IMR-90 (cell line): Measurements from ENCODE around the gene RHOT1. TPM values are rescaled to one million over a fixed set of nuclear protein-coding genes. Genes with fewer than 3 reads are reported as not detected.
A peak's percentile ranks its signal among the peaks of the same experiment; 100 is the strongest.

ENCODE experiments used
- ATAC-seq: fragments of 200-7000 bp; cut with Tn5 transposase; 2 replicates; pipeline ENCODE4 v1.9.1; 2020; ENCODE audit warnings: low read depth, mild to moderate bottlenecking, moderate library complexity
- BruUV-seq: library from RNA; stranded (reverse); fragments of 400-500 nt; replicated peaks from 2 replicates; lab custom pipeline; 2021; lab: Mats Ljungman, UMichigan
- CTCF ChIA-PET: fragments of 300-600 bp; formaldehyde crosslinking; extraction: SDS; loops from one replicate; lab custom pipeline; 2021; ENCODE audit warnings: antibody characterized with exemption; lab: Yijun Ruan, JAX
- POLR2A ChIA-PET: fragments of 300-600 bp; sonication (Branson Sonifier 250); formaldehyde crosslinking; loops from one replicate; lab custom pipeline; 2022; ENCODE audit warnings: antibody characterized with exemption; ENCODE audit not compliant: unreplicated experiment; lab: Charles Lee
- DNase-seq: peaks from one replicate; pipeline ENCODE4 v3.0.0; 2013
- H2AFZ ChIP-seq: replicated peaks from 2 replicates; pipeline ENCODE3; 2013; ENCODE audit warnings: low read length, mild to moderate bottlenecking; ENCODE audit not compliant: poor library complexity
- H2AK5ac ChIP-seq: 2 replicates; pipeline ENCODE4 v1.6.1; 2013; ENCODE audit warnings: low read depth, low read length, inconsistent platforms
- H2AK9ac ChIP-seq: replicated peaks from 2 replicates; pipeline ENCODE3; 2013; ENCODE audit warnings: mild to moderate bottlenecking, low read depth, low read length, moderate library complexity; ENCODE audit not compliant: poor library complexity
- H2BK120ac ChIP-seq: 2 replicates; pipeline ENCODE4 v1.6.1; 2013; ENCODE audit warnings: low read depth, low read length, inconsistent platforms
- H2BK15ac ChIP-seq: 3 replicates; pipeline ENCODE4 v1.6.1; 2013; ENCODE audit warnings: low read depth, low read length, inconsistent platforms
- H2BK20ac ChIP-seq: 2 replicates; pipeline ENCODE4 v1.6.1; 2013; ENCODE audit warnings: low read depth, mild to moderate bottlenecking, inconsistent platforms, low read length, moderate library complexity
- H2BK5ac ChIP-seq: 2 replicates; pipeline ENCODE4 v1.6.1; 2013; ENCODE audit warnings: mild to moderate bottlenecking, low read depth, low read length, inconsistent platforms; ENCODE audit not compliant: poor library complexity, severe bottlenecking
- H3K14ac ChIP-seq: replicated peaks from 2 replicates; pipeline ENCODE4 v1.6.1; 2013; ENCODE audit warnings: low read depth, low read length, inconsistent platforms
- H3K18ac ChIP-seq: 2 replicates; pipeline ENCODE4 v1.6.1; 2013; ENCODE audit warnings: low read depth, low read length, control low read depth
- H3K23ac ChIP-seq: 2 replicates; pipeline ENCODE4 v1.6.1; 2013; ENCODE audit warnings: low read depth, low read length, inconsistent platforms
- H3K27ac ChIP-seq: 2 replicates; pipeline ENCODE4 v1.5.1; 2013; ENCODE audit warnings: mild to moderate bottlenecking, control low read depth, low read length; ENCODE audit not compliant: insufficient read depth
- H3K27me3 ChIP-seq: 2 replicates; pipeline ENCODE4 v1.6.1; 2013; ENCODE audit warnings: low read length; ENCODE audit not compliant: control insufficient read depth, insufficient read depth
- H3K36me3 ChIP-seq: 2 replicates; pipeline ENCODE4 v1.6.1; 2013; ENCODE audit warnings: low read length, mixed read lengths; ENCODE audit not compliant: control insufficient read depth, insufficient read depth
- H3K4ac ChIP-seq: 2 replicates; pipeline ENCODE4 v1.6.1; 2013; ENCODE audit warnings: low read depth, low read length, inconsistent platforms
- H3K4me1 ChIP-seq: 2 replicates; pipeline ENCODE4 v1.6.1; 2013; ENCODE audit warnings: low read length, mixed read lengths; ENCODE audit not compliant: control insufficient read depth, insufficient read depth
- H3K4me2 ChIP-seq: 2 replicates; pipeline ENCODE4 v1.6.1; 2013; ENCODE audit warnings: low read depth, mild to moderate bottlenecking, control low read depth, low read length, moderate library complexity
- H3K4me3 ChIP-seq: 2 replicates; pipeline ENCODE4 v1.5.1; 2013; ENCODE audit warnings: low read depth, mild to moderate bottlenecking, control low read depth, low read length, moderate library complexity; ENCODE audit not compliant: insufficient read depth
- H3K56ac ChIP-seq: 2 replicates; pipeline ENCODE4 v1.6.1; 2013; ENCODE audit warnings: low read length, inconsistent platforms; ENCODE audit not compliant: insufficient read depth; ENCODE audit errors: extremely low read depth
- H3K79me1 ChIP-seq, 2 experiments: 2 replicates each; pipeline ENCODE4 v1.6.1; 2013; ENCODE audit warnings: low read length in 2 of 2, inconsistent platforms in 1 of 2, low read depth in 1 of 2
- H3K9ac ChIP-seq: 2 replicates; pipeline ENCODE4 v1.6.1; 2013; ENCODE audit warnings: low read depth, low read length, control low read depth
- H3K9me1 ChIP-seq: 2 replicates; pipeline ENCODE4 v1.6.1; 2013; ENCODE audit warnings: low read length, inconsistent platforms; ENCODE audit not compliant: insufficient read depth
- H3K9me3 ChIP-seq: 2 replicates; pipeline ENCODE4 v1.6.1; 2013; ENCODE audit warnings: low read length; ENCODE audit not compliant: control insufficient read depth, insufficient read depth
- H4K20me1 ChIP-seq: 2 replicates; pipeline ENCODE4 v1.6.1; 2013; ENCODE audit warnings: low read length, inconsistent platforms; ENCODE audit not compliant: insufficient read depth
- H4K5ac ChIP-seq: 2 replicates; pipeline ENCODE4 v1.6.1; 2013; ENCODE audit warnings: mild to moderate bottlenecking, low read depth, low read length, control low read depth
- H4K8ac ChIP-seq, 2 experiments: 2 replicates each; pipeline ENCODE4 v1.6.1; 2013; ENCODE audit warnings: low read depth in 2 of 2, low read length in 2 of 2, control low read depth in 1 of 2, inconsistent platforms in 1 of 2
- H4K91ac ChIP-seq: 2 replicates; pipeline ENCODE4 v1.6.1; 2013; ENCODE audit warnings: low read depth, low read length, inconsistent platforms; ENCODE audit not compliant: insufficient read depth
- BHLHE40 ChIP-seq: fragments of 150-350 bp; IDR thresholded peaks from 2 replicates; pipeline ENCODE4 v1.6.1; 2016; ENCODE audit warnings: mild to moderate bottlenecking, low read depth, low read length
- CEBPB ChIP-seq: IDR thresholded peaks from 2 replicates; pipeline ENCODE4 v1.6.1; 2012; ENCODE audit warnings: low read depth, low read length, improper control_type of control experiment
- CTCF ChIP-seq: conservative IDR thresholded peaks from 2 replicates; pipeline ENCODE4 v1.5.1; 2012; ENCODE audit warnings: mild to moderate bottlenecking, low read depth, low read length, improper control_type of control experiment
- FOS ChIP-seq: fragments of 150-350 bp; IDR thresholded peaks from 2 replicates; pipeline ENCODE4 v1.6.1; 2016; ENCODE audit warnings: low read depth, low read length
- MAFK ChIP-seq: IDR thresholded peaks from 2 replicates; pipeline ENCODE4 v1.6.1; 2012; ENCODE audit warnings: low read depth, low read length, improper control_type of control experiment
- MAZ ChIP-seq: IDR thresholded peaks from 2 replicates; pipeline ENCODE4 v1.6.1; 2012; ENCODE audit warnings: low read depth, mild to moderate bottlenecking, low read length, improper control_type of control experiment, moderate library complexity, borderline replicate concordance
- MXI1 ChIP-seq: IDR thresholded peaks from 2 replicates; pipeline ENCODE4 v1.6.1; 2012; ENCODE audit warnings: low read depth, mild to moderate bottlenecking, low read length, moderate library complexity, borderline replicate concordance
- NFE2L2 ChIP-seq: fragments of 150-350 bp; IDR thresholded peaks from 2 replicates; pipeline ENCODE4 v1.6.1; 2016; ENCODE audit warnings: low read depth, mild to moderate bottlenecking, low read length
- POLR2A ChIP-seq: IDR thresholded peaks from 2 replicates; pipeline ENCODE4 v1.6.1; 2012; ENCODE audit warnings: mild to moderate bottlenecking, low read depth, low read length
- RAD21 ChIP-seq: IDR thresholded peaks from 2 replicates; pipeline ENCODE4 v1.6.1; 2012; ENCODE audit warnings: low read length, improper control_type of control experiment
- RCOR1 ChIP-seq: IDR thresholded peaks from 2 replicates; pipeline ENCODE4 v1.6.1; 2012; ENCODE audit warnings: mild to moderate bottlenecking, low read length, improper control_type of control experiment; ENCODE audit not compliant: insufficient replicate concordance
- RFX5 ChIP-seq: IDR thresholded peaks from 2 replicates; pipeline ENCODE4 v1.8.0; 2012; ENCODE audit warnings: low read depth, mild to moderate bottlenecking, low read length, moderate library complexity
- SMC3 ChIP-seq: fragments of 150-350 bp; IDR thresholded peaks from 2 replicates; pipeline ENCODE4 v1.6.1; 2016; ENCODE audit warnings: low read depth, mild to moderate bottlenecking, antibody characterized with exemption, low read length, moderate library complexity
- WGBS, 2 experiments: methylation state at CpG; one replicate each; pipeline versions ENCODE4 v1.1.5 to v1.1.7; 2013; ENCODE audit warnings: missing lambda C conversion rate in 2 of 2; ENCODE audit not compliant: insufficient read length in 1 of 2; ENCODE audit errors: extremely low coverage in 2 of 2; 5-methylcytosine and 5-hydroxymethylcytosine counted together
- dilution Hi-C: fragments of 300-500 bp; cut with HindIII; formaldehyde crosslinking; loops from one replicate; pipeline ENCODE4 v1.14.3; 2018; ENCODE audit warnings: low sequenced_read_pairs; ENCODE audit not compliant: unreplicated experiment
- in situ Hi-C: fragments of 300-500 bp; cut with MboI; formaldehyde crosslinking; loops from 3 replicates; pipeline ENCODE4 v1.14.3; 2019; ENCODE audit warnings: low sequenced_read_pairs, inconsistent platforms, mixed read lengths
- intact Hi-C: fragments of 100-400 bp; cut with micrococcal nuclease; formaldehyde crosslinking; loops from 2 replicates; pipeline ENCODE4 v1.10.0; 2022
- polyA plus RNA-seq, 3 experiments: library from polyadenylated mRNA; depleted of rRNA; stranded (reverse); fragments of >200 nt; gene quantifications; 2 replicates each; pipeline ENCODE4 v1.2.3, GENCODE V29; 2012; ENCODE audit warnings: low replicate concordance in 1 of 3
- total RNA-seq: library from RNA; depleted of rRNA; stranded (reverse); fragments of >200 nt; gene quantifications from 2 replicates; pipeline ENCODE4 v1.2.3, GENCODE V29; 2012
- TF ChIP-seq, protein P1 (sequence below): fragments of 150-350 bp; IDR thresholded peaks from 2 replicates; pipeline ENCODE4 v1.6.1; 2016; ENCODE audit warnings: low read depth, mild to moderate bottlenecking, low read length, moderate library complexity, borderline replicate concordance
- TF ChIP-seq, protein P2 (sequence below): fragments of 150-350 bp; IDR thresholded peaks from 2 replicates; pipeline ENCODE4 v1.6.1; 2017; ENCODE audit warnings: mild to moderate bottlenecking, antibody characterized with exemption, low read length, low read depth

The RHOT1 gene
- total and polyA plus RNA-seq, 2 of the 4 experiments (the other 2 are of a cell fraction): 27.4 to 27.6 TPM

DNA sequence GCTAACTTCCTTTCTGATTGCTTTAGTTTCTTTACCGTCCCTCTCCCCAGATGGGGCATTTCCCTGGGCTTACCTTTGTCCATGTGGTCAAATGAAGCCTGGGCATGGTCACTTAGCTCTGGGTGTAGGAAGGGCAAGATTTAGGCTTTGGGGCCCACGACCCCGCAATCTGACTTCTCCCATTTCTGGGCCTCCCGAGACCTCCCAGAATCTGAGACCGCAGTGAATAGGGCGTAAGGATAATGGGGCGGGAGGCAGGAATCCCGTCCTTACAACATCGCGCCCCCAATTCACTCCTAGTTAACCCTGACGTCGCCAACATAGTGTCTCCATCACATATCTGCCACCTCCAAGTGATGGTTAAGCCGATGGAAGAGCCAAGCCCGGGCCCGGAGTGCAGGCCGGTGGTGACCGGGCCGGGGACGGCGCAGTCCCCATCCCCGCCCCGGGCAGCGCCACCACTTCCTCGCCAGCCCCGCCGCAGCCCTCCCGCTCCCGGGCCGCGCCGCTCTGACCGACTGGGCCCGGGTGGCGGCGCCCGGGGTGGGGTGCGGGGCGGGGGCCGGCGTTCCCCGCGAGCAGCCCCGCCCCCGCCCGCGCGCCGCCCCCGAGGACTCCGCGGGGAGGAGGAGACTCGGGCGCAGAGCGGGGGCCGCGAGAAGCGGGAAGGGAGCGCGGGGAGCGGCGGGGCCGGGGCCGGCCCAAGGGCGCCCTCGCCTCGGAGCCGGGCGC is 123.1 kb downstream of the RHOT1 start, which contains the start of gene RHBDL3:
Gene RHBDL3, plus strand, starts transcription at position 641 of the 732 bp plus-strand sequence. CDS start 358 bp downstream, outside the sequence.
- WGBS, 2 experiments: 1% methylated on average over 15 of the region's 68 CpGs; no CpG with 5 or more reads in 1 of the 2 experiments
- no peak within 1 kb of the TSS for H2BK20ac ChIP-seq
- dilution Hi-C loops: no loop called here
- H3K14ac ChIP-seq: no peak within 1 kb of the TSS
- no peak within 1 kb of the TSS for H2AK5ac ChIP-seq
- H4K8ac ChIP-seq: no peak within 1 kb of the TSS; a peak in 1 of 4 replicates
- ATAC-seq (peak; percentile 70), DNase-seq (no peak)
- H3K4ac ChIP-seq: no peak within 1 kb of the TSS
- H3K56ac ChIP-seq: no peak within 1 kb of the TSS
- H3K9ac ChIP-seq: no peak within 1 kb of the TSS
- in situ Hi-C loops: no loop called here
- POLR2A ChIA-PET: no interaction called here
- intact Hi-C loops: no loop called here
- H3K79me1 ChIP-seq: no peaks in the 10 kb centered on the region
- no peak within 1 kb of the TSS for H2AK9ac ChIP-seq
- peak within 1 kb of the TSS; percentile 39 for H3K4me2 ChIP-seq
- H3K4me3 ChIP-seq: peak within 1 kb of the TSS; percentile 26
- H3K23ac ChIP-seq: no peak within 1 kb of the TSS
- peaks cover 5% of the 10 kb centered on the region; the same call in 1 of the 2 replicates for H3K9me1 ChIP-seq
- H2BK120ac ChIP-seq: no peak within 1 kb of the TSS
- H3K27ac ChIP-seq: no peak within 1 kb of the TSS
- H3K36me3 ChIP-seq: no peaks in the 10 kb centered on the region
- no peaks in the 10 kb centered on the region; the same call in 1 of the 2 replicates for H3K4me1 ChIP-seq
- no peaks in the 10 kb centered on the region for H3K9me3 ChIP-seq
- BruUV-seq: no TSS peak
- H2BK15ac ChIP-seq: no peak within 1 kb of the TSS
- no peaks in the 10 kb centered on the region; the same call in none of the 2 replicates for H4K20me1 ChIP-seq
- H2AFZ ChIP-seq: peak within 1 kb of the TSS; percentile 83
- H4K5ac ChIP-seq: no peak within 1 kb of the TSS
- H4K91ac ChIP-seq: no peak within 1 kb of the TSS
- H3K27me3 ChIP-seq: peaks cover 83% of the 10 kb centered on the region
- H2BK5ac ChIP-seq: no peak within 1 kb of the TSS
- CTCF ChIA-PET: no interaction called here
- H3K18ac ChIP-seq: no peak within 1 kb of the TSS
- TF ChIP-seq MAZ (no peak), CTCF (no peak), MAFK (no peak), RFX5 (no peak), CEBPB (no peak), NFE2L2 (no peak), BHLHE40 (no peak), SMC3 (no peak), FOS (no peak), RAD21 (no peak), RCOR1 (no peak), POLR2A (no peak), MXI1 (no peak)
- TF ChIP-seq, protein P1, sequence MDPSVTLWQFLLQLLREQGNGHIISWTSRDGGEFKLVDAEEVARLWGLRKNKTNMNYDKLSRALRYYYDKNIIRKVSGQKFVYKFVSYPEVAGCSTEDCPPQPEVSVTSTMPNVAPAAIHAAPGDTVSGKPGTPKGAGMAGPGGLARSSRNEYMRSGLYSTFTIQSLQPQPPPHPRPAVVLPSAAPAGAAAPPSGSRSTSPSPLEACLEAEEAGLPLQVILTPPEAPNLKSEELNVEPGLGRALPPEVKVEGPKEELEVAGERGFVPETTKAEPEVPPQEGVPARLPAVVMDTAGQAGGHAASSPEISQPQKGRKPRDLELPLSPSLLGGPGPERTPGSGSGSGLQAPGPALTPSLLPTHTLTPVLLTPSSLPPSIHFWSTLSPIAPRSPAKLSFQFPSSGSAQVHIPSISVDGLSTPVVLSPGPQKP: no peak
- TF ChIP-seq, protein P2, sequence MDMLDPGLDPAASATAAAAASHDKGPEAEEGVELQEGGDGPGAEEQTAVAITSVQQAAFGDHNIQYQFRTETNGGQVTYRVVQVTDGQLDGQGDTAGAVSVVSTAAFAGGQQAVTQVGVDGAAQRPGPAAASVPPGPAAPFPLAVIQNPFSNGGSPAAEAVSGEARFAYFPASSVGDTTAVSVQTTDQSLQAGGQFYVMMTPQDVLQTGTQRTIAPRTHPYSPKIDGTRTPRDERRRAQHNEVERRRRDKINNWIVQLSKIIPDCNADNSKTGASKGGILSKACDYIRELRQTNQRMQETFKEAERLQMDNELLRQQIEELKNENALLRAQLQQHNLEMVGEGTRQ: no peak
